ENCODE results near the gene TAS2R41.
"Not testable (repeated sequence)": the region's sequence is repeated elsewhere in the genome, so short reads cannot be mapped to it uniquely, and the experiment has no call there.

Gene TAS2R41

DNA sequence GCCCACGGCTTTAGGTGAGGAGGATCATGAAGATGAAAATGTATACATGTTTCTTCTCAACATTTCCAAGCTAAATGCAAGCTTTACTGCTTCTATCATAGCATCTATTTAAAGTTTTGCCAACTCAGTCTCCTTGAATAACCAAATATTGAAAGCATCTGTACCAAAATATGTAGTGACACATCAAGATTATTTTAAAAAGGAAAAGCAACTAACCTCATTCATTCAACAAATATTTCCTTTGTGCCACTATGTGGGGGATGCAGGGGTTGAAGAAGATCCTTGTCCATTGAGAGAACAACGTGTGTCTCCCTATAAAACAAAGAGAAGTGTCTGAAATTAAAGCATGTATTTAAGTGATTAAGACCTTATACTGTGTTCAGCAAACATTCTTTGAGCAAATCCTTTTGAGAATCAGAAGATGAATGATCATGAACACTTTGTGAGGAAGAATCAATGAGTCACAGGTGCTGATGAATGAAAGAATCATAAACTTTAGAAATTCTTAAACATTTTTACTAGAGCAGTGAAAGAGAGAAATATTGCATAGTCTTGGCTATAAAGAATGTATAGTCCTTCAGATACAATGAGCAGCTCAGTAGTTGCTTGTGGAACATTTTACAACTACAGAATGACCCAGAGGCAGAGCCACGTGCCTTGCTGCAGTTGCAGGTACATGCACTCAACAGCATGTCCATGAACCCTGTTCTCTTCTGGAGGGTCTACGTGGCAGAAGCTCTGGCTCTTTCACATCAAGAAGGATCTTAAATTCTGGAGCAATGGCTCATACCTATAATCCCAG lies 20.5 kb upstream of the TAS2R41 start:
- no peak for DNase-seq (ENCODE audit: low spot score)

DNA sequence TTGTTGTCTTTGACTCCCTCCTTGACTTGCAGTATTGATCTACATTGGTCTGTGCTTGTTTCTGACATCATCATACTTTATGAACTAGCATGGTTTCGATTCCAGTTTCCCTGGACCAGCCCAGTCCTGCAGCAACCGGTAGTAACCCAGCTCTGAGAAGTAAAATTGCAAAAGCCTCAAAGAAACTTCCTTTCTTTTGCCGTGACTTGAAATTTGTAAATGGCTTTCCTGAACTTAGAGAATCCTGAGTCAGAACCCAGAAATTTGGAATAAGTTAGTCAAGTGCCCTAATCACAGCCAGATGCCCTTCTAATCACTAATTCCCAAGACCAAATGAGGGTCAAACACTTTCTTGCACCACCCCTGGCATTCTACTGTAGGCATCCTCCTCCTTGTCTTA lies 19.4 kb upstream of the TAS2R41 start:
- DNase-seq (ENCODE audit: low spot score): no peak

DNA sequence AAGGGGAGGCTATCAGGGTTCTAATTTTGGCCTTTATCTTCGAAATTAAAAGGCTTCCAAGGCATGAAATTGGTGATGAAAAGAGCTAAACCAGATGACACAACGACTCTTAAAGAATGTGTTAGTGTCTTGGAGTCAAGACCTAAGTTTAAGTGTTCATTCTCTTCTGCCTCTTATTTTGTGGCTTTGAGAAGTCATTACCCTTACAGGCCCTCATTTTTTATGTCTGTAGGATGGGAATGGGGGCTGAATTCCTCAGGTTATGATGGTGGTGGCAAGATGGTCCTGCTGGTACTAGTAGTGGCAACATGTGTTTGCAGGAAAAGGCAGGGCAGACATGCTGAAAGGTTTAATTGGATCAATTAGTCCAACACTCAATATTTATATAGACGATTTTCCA lies 19.0 kb upstream of the TAS2R41 start:
- no peak for DNase-seq (ENCODE audit: low spot score)

DNA sequence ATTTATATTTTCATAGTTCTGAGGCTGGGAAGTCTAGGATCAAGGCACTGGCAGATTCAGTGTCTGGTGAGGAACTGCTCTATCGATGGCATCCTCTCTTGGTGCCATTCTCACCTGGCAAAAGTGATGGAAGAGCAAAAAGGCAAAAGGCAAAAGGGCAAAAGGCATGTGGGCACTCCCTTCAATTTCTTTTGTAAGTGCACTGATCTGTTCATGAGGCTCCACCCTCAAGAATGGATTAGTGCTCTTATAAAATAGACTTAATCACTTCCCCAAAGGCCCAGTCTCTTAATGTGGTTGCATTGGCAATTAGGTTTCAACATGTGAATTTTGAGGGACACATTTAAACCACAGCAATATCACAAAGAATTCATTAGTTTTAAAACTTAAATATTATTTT lies 18.3 kb upstream of the TAS2R41 start:
- DNase-seq (ENCODE audit: low spot score): no peak

DNA sequence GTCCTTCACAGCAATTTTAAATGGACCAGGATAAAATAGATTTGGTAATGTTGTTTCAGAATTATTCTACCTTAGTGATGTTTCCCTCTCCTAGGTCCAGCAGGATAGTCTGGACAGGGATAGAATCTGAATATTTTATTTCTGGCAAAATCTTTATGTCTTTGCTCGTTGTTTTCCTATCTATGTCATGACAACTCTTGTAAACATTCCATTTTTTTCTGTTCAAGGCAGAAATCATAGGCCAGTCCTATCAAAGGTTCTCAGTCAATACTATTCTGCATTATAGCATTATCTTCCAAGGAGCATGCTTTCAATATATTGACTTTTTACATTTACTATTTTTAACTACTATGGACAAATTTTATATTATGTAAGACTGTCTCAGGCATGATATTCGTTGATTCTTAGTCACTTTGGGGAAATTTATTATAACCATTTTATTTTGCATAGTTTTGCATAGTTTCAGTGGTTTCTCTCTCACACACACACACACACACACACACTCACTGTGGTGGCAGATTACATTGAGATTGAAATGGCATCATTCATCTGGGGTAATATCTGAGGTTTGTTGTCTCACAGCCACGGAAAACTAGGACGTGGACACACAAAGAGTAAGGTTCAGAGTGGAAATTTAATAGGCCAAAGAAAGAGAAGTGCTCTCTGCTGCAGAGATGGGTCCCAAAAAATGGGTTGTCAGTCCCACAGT lies 17.2 kb upstream of the TAS2R41 start:
- DNase-seq (ENCODE audit: low spot score): no peak

DNA sequence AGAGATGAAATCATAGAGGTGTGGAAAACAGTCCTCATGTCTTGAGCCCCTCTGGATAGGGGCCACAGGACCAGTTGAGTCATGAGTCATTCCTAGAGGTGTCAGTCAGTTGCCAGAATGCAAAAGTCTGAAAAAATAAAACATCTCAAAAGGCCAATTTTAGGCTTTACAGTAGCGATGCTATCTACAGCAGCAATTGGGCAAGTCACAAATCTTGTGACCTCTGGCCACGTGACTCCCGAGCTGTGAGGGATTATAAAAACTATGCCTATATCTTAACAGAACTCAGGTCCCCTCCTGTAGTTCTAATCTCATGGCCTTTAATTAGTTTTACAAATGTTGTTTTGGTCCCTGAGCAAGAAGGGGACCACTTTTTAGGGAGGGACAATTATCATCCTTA lies 15.6 kb upstream of the TAS2R41 start:
- DNase-seq (ENCODE audit: low spot score): no peak

DNA sequence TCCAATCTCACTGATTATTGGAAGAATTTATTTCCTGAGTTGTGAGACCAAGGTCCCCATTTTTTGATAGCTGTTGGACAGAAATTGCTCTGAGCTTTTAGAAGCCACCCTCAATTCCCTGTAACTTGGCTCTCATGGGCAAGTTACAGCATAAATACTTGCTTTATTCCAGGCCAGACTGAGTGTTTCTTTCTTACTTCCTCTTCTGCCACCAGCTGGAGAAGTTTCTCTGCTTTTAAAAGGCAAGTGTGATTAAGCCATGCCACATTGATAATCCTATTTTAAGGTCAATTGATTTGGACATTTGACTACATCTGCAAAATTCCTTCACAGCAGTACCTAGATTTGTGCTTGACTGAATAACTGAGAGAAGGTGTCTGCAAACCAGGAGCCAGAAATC lies 14.1 kb upstream of the TAS2R41 start:
- DNase-seq (ENCODE audit: low spot score): no peak

DNA sequence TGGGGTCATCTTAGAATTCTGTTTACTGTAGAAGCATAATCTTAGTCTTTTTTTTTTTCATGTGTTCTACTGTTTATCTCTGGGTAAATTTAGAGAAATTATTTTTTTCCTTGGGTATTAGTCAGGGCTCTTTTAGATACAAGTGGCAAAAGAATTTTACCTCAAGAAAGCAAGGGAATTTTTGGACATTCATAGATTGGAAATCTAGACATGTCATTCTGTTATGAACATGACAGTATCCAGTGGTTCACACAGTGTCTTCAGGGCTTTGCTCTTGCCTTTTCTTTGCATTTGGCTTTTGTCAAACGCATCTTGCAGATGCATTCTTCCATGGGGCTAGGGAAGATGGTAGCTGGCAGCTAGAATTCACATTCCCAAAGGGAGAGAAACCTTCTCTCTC lies 13.7 kb upstream of the TAS2R41 start:
- DNase-seq (ENCODE audit: low spot score): no peak

DNA sequence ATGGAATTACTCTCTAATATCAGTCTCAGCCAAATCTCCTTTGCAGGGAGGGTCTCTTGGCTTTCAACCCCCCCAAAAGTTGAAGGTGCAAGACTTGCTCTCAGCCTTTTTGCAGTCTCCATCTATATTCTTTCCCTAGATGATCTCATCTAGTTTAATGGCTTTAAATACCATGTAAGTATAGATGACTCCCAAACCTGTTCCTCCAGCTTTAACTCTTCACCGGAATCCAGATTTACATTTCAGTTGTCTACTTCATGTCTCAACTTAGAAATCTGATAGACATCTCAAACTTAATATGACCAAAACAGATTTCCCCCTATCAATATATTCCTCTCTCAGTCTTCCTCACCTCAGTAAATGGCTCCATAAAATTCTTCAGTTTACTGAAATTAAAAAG lies 9.9 kb upstream of the TAS2R41 start:
- DNase-seq (ENCODE audit: low spot score): no peak

DNA sequence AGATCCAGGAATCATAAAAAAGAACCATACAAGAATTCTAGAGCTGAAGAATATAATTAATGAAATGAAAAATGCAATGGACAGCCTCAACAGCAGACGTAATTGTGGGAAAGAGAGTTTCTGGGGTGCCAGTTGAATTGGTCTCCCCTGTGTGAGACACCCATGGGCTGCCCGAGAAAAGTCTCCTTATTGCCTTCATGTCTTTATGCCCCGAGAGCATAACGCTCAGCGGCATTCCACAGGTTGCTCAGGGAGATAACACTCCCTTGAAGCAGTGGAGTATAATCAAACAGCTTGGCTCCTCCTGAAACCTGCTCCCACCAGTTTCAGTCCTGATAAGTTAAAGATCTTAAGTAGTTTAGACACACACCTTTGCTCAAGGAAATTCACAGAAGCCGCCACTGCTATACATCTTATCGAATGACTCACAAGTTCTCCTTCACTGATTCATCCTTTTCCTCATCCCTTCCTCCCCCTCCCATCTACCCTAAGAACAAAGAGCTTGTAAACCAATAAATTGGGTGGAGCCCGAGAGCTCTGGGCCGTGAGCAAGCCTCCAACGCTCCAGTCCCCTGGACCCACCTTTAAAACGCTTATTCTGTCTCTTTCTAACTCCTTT lies 5.5 kb upstream of the TAS2R41 start:
- DNase-seq (ENCODE audit: low spot score): not testable (repeated sequence)

DNA sequence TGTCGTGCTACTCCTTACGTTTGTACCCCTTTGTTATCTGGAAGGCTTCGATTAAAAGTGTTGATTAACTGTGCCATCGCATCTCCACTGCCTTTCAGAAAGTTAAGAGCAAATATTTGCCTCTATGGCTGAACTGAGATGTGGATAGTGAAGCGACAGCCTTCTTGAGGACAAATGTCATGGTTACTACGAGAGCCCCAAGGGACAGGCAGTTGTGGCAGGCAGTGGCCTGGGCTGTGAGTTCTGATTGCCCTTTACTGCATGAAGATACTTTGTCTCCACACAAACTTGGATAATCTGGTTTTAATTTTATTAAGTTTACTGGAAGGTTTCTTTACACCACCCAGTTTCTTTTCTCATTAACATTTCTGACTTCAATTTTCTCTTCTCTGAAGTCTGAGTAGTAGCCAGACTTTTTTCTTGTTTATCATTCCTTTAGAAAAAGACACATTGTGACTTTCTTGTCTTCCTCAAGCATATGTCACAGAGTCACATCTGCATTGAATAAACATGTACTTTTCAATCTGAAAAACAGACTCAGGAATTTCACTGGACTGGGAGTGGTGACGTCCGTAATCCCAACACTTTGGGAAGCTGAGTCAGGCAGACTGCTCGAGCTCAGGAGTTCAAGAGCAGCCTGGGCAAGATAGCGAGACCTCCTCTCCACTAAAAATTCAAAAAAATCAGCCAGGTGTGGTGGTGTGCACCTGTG lies 1.5 kb downstream of the TAS2R41 start:
- DNase-seq (ENCODE audit: low spot score): no peak

DNA sequence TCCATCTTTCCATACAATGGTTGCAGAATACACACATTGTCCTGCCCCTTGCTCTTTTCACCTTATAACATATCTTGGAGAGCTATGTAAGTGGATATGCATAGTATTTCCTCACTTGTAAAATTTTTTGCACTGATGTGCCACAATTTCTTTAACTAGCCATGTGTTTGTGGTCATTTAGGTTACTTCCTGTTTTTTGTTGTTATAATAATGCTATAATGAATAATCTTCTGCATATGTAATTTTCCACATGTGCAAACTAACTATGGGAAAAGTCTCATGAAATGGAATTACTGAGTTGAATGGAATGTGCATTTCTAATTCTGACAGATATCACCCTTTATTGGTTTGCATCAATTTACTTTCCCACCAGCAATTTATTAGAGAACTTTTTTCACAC lies 2.8 kb downstream of the TAS2R41 start:
- no peak for DNase-seq (ENCODE audit: low spot score)

DNA sequence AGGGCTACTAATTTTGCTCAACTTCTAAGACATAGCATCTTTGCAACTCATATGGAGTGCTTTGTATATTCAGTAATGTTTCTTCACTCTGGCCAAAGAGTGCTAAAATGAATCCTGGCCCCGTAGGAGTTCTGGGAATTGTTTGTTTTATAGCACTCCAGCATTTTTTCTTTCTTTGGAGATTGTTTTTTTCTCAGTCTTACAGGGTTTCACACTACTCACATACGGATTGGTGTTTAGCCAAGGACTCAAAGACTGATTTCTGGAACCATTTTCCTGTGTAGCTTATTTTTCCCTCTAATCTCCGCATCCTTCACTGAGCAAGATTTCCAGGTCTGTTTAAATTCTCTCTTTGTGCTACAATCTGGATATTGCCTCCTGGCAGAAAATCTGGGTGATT lies 6.4 kb downstream of the TAS2R41 start:
- no peak for DNase-seq (ENCODE audit: low spot score)

DNA sequence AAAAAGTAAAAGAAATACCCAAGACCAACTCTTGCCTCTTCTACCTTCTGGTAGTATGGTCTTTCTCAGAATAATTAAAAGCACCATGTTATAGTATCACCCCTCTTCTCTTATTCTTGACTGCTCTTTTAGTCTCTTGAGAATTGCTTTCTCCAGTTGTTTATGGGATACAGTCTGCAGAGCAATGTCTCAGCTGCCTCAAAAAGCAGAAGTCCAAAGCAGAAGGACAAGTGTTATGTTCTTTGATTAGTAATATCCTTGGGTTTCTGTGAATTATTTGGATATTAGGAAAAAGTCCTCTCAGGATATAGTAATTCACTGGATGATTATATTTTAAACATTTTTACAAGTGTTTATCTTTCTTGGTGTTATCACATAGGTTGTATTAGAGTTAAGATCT lies 7.4 kb downstream of the TAS2R41 start:
- no peak for DNase-seq (ENCODE audit: low spot score)

DNA sequence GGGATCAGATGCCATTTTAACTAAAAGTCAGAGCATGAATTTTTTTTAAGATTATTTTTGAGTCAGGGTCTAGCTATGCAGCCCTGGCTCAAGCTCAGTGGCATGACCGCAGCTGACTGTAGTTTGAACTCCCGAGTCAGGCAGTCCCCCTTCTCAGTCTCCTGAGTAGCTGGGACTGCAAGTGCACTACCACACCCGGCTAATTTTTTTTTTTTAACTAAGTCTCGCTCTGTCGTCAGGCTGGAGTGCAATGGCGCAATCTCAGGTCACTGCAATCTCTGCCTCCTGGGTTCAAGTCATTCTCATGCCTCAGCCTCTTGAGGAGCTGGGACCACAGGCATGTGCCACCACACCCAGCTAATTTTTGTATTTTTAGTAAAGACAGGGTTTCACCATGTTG lies 7.8 kb downstream of the TAS2R41 start:
- DNase-seq (ENCODE audit: low spot score): no peak

DNA sequence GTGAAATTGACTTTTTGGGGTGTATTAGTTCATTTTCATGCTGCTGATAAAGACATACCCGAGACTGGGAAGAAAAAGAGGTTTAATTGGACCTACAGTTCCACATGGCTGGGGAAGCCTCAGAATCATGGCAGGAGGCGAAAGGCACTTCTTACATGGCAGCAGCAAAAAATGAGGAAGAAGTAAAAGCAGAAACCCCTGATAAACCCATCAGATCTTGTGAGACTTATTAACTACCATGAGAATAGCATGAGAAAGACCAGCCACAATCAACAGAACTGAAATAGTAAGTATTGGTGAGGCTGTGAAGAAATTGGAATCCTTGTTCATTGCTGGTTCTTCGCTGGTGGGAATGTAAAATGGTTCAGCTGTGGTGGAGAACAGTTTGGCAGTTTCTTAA lies 8.6 kb downstream of the TAS2R41 start:
- not testable (repeated sequence) for DNase-seq (ENCODE audit: low spot score)

DNA sequence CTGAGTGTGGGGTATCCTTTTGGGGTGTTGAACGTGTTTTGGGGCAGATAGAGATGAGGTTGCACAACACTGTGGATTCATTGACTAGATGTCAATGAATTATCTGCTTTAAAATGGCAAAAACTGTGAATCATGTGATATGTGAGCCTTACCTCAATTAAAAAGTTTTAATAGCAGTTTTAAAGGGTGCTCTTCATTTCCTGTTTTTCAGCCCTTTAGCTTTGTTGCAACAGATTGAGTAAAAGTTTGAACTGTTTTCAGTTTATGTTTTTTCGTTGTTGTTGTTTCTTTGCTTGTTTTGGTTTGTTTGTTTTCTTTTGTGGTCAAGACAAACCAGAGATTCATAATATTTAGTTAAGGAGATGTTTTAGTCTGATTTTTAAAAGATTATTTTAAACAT lies 9.4 kb downstream of the TAS2R41 start:
- DNase-seq (ENCODE audit: low spot score): no peak

DNA sequence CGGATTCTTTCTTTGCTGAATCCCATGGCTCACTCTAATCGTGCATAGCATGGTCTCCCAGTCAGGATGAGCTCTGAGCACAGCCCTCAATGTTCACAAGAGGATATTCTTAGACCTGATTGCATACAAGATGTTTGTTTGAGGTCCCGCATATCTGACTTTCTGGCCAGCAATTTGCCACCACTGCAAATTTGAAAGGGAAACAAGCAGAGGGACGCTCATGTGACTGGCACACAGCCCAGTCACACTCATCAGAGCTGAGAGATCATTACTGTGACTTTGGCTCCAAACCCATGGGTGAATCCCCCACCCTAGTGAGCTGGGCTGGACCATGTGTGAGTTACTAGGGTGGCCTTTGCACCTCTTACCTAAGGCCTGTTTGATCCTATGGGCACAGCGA lies 9.9 kb downstream of the TAS2R41 start:
- DNase-seq (ENCODE audit: low spot score): no peak

DNA sequence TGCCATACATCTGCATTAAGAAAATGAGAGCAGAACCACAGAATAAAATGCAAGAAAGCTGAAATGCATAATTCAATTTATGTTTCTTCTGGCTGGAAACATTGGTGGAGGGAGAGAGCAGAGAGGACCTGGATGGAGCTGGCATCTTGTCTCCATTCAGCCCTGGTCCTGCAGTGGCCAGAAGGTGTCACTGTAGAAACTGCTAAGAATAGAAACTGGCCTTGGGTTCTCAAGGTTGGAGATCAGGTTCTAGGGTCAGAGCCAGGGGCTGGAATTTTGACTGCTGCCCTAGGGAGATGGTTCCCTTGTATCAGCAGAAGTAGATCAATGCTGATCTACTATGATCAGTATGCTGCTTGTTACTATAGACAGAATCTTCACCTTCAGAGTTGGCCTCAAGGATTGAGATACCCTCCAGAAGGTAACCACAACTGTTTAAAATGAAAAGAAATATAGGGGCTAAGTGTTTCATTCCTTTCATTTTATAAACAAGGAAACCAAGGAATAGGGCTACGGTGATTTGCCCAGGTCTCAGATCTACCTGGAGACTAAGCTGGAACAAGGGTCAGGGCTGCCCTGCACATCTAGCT lies 13.1 kb downstream of the TAS2R41 start:
- DNase-seq (ENCODE audit: low spot score): peak; percentile 22

DNA sequence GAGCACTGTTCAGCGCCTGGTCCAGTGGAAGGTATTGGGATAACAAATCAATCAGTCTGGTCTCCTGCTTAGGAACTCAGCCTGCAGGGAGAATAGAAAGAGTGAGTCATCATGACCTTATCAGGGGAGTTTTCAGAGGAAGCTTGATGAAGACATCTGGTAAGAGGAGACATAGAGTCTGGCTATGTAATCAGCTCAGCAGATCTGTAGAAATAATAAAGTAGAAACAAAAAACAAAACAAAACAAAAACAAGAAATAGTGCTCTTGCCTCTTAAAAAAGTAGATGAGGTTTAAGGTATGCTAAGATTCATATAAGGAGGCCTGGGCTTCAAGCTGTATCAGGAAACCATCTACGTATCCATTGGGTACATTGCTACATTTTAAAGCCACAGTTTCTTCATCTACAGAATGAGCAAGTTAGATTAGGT lies 14.4 kb downstream of the TAS2R41 start:
- no peak for DNase-seq (ENCODE audit: low spot score)

DNA sequence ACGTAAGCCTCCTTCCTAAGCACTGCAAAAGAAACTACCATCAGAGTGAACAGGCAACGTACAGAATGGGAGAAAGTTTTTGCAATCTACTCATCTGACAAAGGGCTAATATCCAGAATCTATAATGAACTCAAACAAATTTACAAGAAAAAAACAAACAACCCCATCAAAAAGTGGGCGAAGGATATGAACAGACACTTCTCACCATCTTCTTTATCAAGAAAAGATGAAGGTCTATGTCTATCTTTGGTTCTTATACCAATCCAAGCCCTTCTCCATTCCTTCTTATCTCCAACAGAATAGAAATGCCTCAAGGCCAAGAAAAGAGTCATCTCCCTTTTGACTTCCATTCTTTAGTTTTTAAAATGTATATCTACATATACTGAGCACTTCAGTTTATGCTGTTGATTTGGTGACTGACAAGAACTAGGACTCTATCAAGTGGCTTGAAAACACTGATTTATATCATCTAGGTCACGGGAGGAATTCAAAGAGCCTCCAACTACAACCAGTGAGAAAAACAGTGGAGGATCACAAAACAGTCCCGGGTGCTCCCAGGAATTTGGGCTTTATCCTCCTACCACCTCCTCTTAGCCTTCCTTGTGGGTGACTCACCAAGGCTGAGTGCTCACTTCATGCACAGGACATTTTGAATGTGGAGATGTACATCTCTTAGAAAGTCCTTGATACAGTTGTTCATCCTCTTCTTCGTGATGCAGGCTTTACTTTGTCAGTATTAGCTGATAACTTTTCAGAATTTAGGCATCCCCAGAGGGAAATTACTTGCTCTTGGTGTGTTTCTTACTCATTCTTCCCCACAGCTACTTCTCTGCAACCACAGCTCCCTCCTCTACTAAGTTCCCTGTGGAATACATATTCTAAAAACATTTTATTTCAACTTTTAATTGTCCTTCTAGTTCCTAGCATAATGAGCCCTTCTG lies 15.4 kb downstream of the TAS2R41 start:
- DNase-seq (ENCODE audit: low spot score): no peak

Measured in NAMALWA (cell line).